Measurements from ENCODE around the gene ZNF366.

The ZNF366 gene

GRCh38 chr5:72477176-72477575 lies 30.0 kb downstream of the ZNF366 start:
- no peak for DNase-seq (ENCODE audit: low spot score in 2 of 2)
- H3K36me3 ChIP-seq (replicated peaks): no peaks in the 10 kb centered on the region
- H3K4me3 ChIP-seq: no peak overlapping the region
- no peaks in the 10 kb centered on the region for H3K9me3 ChIP-seq
- H3K4me1 ChIP-seq: peaks cover 23% of the 10 kb centered on the region
- H3K27me3 ChIP-seq (ENCODE audit: low read depth): no peaks in the 10 kb centered on the region
- in situ Hi-C loops (cut with MboI; ENCODE audit: low sequenced_read_pairs): no loop called here

GRCh38 chr5:72476721-72477120 lies 30.5 kb downstream of the ZNF366 start:
- H3K27me3 ChIP-seq (ENCODE audit: low read depth): no peaks in the 10 kb centered on the region
- H3K36me3 ChIP-seq (replicated peaks): no peaks in the 10 kb centered on the region
- H3K4me1 ChIP-seq: peaks cover 23% of the 10 kb centered on the region
- in situ Hi-C loops (cut with MboI; ENCODE audit: low sequenced_read_pairs): no loop called here
- DNase-seq (ENCODE audit: low spot score in 2 of 2): no peak
- no peaks in the 10 kb centered on the region for H3K9me3 ChIP-seq
- no peak overlapping the region for H3K4me3 ChIP-seq

DNA sequence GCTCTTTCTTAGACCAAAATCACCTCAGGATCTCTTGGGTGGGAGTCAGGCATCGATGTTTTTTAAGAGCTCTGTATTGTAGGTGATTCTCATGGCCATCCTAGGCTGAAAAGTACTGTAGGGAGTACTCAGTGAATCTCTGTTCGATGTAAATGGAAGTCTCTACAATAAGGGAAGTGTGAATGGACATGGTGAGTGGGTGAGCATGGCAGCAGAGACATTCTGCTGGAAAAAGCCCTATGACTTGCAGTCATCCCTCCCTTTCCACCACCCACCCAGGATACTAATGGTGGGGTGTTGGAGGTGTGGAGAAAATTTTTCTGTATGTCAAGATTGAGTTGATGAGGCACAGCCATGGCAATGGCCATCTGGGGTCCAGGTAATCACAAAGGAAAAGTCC lies 30.9 kb downstream of the ZNF366 start:
- in situ Hi-C loops (cut with MboI; ENCODE audit: low sequenced_read_pairs): no loop called here
- DNase-seq (ENCODE audit: low spot score in 2 of 2): no peak
- H3K27me3 ChIP-seq (ENCODE audit: low read depth): no peaks in the 10 kb centered on the region
- no peaks in the 10 kb centered on the region for H3K9me3 ChIP-seq
- no peaks in the 10 kb centered on the region for H3K36me3 ChIP-seq (replicated peaks)
- no peak overlapping the region for H3K4me3 ChIP-seq
- H3K4me1 ChIP-seq: peaks cover 23% of the 10 kb centered on the region

GRCh38 chr5:72474516-72474915 lies 32.7 kb downstream of the ZNF366 start:
- in situ Hi-C loops (cut with MboI; ENCODE audit: low sequenced_read_pairs): no loop called here
- H3K27me3 ChIP-seq (ENCODE audit: low read depth): no peaks in the 10 kb centered on the region
- no peak overlapping the region for H3K4me3 ChIP-seq
- H3K9me3 ChIP-seq: no peaks in the 10 kb centered on the region
- DNase-seq (ENCODE audit: low spot score in 2 of 2): peak; percentile 59 to 76
- no peaks in the 10 kb centered on the region for H3K36me3 ChIP-seq (replicated peaks)
- peaks cover 21% of the 10 kb centered on the region for H3K4me1 ChIP-seq

- in situ Hi-C loops (cut with MboI; ENCODE audit: low sequenced_read_pairs): no loop called here
- DNase-seq (ENCODE audit: low spot score in 2 of 2): peak; percentile 34 to 35
Observed at GRCh38 chr5:72474046-72474500, 33.1 kb downstream of the ZNF366 start.

GRCh38 chr5:72472666-72473422 lies 34.4 kb downstream of the ZNF366 start:
- Histone ChIP-seq H3K9me3 (no peaks in the 10 kb centered on the region), H3K4me1 (peaks cover 21% of the 10 kb centered on the region), H3K27me3 (ENCODE audit: low read depth) (no peaks in the 10 kb centered on the region), H3K36me3 (replicated peaks) (no peaks in the 10 kb centered on the region), H3K4me3 (no peak overlapping the region)
- DNase-seq (ENCODE audit: low spot score in 2 of 2): no peak
- in situ Hi-C loops (cut with MboI; ENCODE audit: low sequenced_read_pairs): no loop called here

More at GRCh38 chr5:72474046-72474500, 33.1 kb downstream of the ZNF366 start:
- no peaks in the 10 kb centered on the region for H3K36me3 ChIP-seq (replicated peaks)
- H3K27me3 ChIP-seq (ENCODE audit: low read depth): no peaks in the 10 kb centered on the region
- no peak overlapping the region for H3K4me3 ChIP-seq
- H3K9me3 ChIP-seq: no peaks in the 10 kb centered on the region
- H3K4me1 ChIP-seq: peaks cover 21% of the 10 kb centered on the region

GRCh38 chr5:72472031-72472430 lies 35.2 kb downstream of the ZNF366 start:
- H3K4me1 ChIP-seq: peaks cover 21% of the 10 kb centered on the region
- H3K4me3 ChIP-seq: no peak overlapping the region
- no peaks in the 10 kb centered on the region for H3K27me3 ChIP-seq (ENCODE audit: low read depth)
- in situ Hi-C loops (cut with MboI; ENCODE audit: low sequenced_read_pairs): no loop called here
- no peak for DNase-seq (ENCODE audit: low spot score in 2 of 2)
- no peaks in the 10 kb centered on the region for H3K36me3 ChIP-seq (replicated peaks)
- H3K9me3 ChIP-seq: no peaks in the 10 kb centered on the region

GRCh38 chr5:72470826-72471225 lies 36.4 kb downstream of the ZNF366 start:
- Histone ChIP-seq H3K27me3 (ENCODE audit: low read depth) (no peaks in the 10 kb centered on the region), H3K4me3 (no peak overlapping the region), H3K4me1 (peaks cover 21% of the 10 kb centered on the region), H3K36me3 (replicated peaks) (no peaks in the 10 kb centered on the region), H3K9me3 (no peaks in the 10 kb centered on the region)
- in situ Hi-C loops (cut with MboI; ENCODE audit: low sequenced_read_pairs): no loop called here
- DNase-seq (ENCODE audit: low spot score in 2 of 2): no peak

DNA sequence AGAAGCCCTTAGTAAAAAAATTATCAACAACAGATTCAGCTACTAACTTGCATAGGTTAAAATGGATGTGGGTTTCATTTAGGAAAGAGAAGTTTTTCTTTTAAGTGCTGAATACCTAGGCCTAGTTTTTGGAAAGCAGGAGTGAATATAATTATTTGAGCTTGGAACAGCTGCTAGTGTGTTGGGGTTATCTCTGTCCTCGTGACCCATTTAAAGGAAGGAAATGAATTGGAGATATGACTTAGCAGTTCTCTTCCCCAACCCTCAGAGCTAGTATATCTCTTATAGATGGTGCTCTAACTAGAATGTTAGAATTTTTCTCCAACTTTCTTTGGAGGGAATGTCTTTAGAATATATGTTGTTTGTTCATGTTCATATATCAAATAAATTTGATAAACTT lies 38.6 kb downstream of the ZNF366 start:
- in situ Hi-C loops (cut with MboI; ENCODE audit: low sequenced_read_pairs): no loop called here
- no peaks in the 10 kb centered on the region for H3K27me3 ChIP-seq (ENCODE audit: low read depth)

DNA sequence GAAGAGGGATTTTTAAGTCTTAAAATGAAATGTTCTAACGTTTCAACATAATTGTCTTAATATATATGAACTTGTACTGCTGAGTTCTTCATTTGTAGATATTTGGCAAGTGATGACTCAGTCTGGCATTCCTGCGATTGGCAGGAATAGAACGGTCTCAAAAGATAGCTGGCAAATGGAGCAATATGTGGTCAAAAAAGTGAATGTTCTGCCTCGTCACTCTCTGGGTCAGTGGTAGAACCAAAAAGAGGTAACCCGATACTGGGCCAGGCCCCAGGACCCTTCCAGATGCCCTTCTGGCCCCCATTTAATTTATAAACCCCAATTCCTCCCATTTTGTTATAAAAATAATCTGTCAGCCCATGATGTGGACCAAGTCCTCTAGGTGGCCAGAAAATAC lies 39.2 kb downstream of the ZNF366 start:
- Histone ChIP-seq H3K27me3 (ENCODE audit: low read depth) (no peaks in the 10 kb centered on the region), H3K4me3 (no peak overlapping the region), H3K36me3 (replicated peaks) (no peaks in the 10 kb centered on the region), H3K4me1 (no peaks in the 10 kb centered on the region; the same call in 1 of the 2 replicates), H3K9me3 (no peaks in the 10 kb centered on the region)
- in situ Hi-C loops (cut with MboI; ENCODE audit: low sequenced_read_pairs): no loop called here
- DNase-seq (ENCODE audit: low spot score in 2 of 2): no peak

More for the DNA sequence above, 38.6 kb downstream of the ZNF366 start:
- Histone ChIP-seq H3K9me3 (no peaks in the 10 kb centered on the region), H3K4me1 (peaks cover 1% of the 10 kb centered on the region), H3K4me3 (no peak overlapping the region), H3K36me3 (replicated peaks) (no peaks in the 10 kb centered on the region)
- no peak for DNase-seq (ENCODE audit: low spot score in 2 of 2)

DNA sequence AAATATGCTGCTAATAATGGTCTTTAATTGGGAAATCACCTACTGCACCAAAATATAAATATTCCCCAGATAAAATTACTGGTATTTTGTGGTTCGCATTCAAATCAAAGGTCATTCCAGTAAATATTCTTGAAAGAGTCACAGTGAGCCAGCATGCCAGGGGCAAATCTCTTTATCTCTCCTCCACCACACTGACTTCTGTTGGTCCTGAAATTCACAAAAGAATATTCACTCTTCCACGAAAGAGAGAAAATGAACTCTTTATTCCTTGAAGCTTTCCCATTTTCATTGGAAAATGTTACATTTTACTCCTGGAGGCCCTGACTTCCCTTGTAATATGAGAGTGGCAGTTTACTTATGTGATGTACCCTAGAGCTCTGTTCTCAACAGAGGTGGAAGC lies 39.7 kb downstream of the ZNF366 start:
- no peak overlapping the region for H3K4me3 ChIP-seq
- in situ Hi-C loops (cut with MboI; ENCODE audit: low sequenced_read_pairs): no loop called here
- no peaks in the 10 kb centered on the region for H3K36me3 ChIP-seq (replicated peaks)
- no peaks in the 10 kb centered on the region for H3K27me3 ChIP-seq (ENCODE audit: low read depth)
- no peak for DNase-seq (ENCODE audit: low spot score in 2 of 2)
- no peaks in the 10 kb centered on the region for H3K9me3 ChIP-seq
- H3K4me1 ChIP-seq: no peaks in the 10 kb centered on the region

DNA sequence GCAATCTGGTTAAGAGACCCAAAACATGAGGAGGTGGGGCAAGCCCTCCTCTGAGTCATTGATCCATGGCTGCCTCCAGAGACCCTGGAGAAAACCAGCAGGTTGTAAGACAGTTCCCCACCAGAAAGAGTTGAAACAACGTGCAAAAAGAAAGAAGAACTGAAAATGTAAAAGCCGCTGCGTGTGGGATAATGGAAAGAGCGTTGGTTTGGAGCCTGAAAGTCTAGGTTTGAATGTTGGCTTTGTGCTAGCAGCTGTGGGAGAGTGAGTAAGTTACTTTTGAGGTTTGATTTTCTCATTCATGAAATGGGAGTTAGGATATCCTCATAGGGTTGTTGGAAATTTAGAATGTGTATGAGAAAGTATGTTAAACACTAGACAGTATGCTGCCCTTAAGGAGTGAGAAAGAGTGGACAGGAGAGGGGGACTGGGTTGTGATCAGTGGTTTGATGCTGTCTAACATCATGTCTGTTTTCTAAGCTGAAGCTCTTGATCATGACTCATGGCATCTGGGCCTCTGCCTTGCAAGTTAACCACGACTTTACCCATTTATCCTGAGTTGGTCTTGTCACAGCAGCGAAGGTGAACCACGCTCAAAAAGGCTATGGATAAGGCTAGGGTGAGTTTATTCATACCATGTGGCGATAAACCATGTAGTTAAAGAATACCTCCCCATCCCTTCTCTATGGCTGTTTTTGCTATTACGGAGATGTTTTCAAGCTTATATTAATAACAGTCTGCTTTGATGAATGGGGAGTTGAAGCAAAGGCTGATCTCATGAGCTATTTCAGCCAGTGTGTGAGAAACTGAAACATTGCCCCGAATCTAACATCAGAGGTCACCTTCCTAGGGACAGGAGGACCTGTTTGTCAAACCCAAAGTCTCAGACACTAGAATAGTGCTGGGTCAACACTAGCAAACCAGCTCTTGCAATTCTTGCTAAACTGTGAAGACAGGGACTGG lies 41.3 kb downstream of the ZNF366 start:
- no peak overlapping the region for H3K4me3 ChIP-seq
- no peaks in the 10 kb centered on the region for H3K9me3 ChIP-seq
- no peaks in the 10 kb centered on the region for H3K4me1 ChIP-seq
- H3K27me3 ChIP-seq (ENCODE audit: low read depth): no peaks in the 10 kb centered on the region
- DNase-seq (ENCODE audit: low spot score in 2 of 2): no peak
- in situ Hi-C loops (cut with MboI; ENCODE audit: low sequenced_read_pairs): no loop called here
- H3K36me3 ChIP-seq (replicated peaks): no peaks in the 10 kb centered on the region

- Histone ChIP-seq H3K4me3 (no peak overlapping the region), H3K27me3 (ENCODE audit: low read depth) (no peaks in the 10 kb centered on the region), H3K4me1 (no peaks in the 10 kb centered on the region), H3K9me3 (no peaks in the 10 kb centered on the region), H3K36me3 (replicated peaks) (no peaks in the 10 kb centered on the region)
- DNase-seq (ENCODE audit: low spot score in 2 of 2): no peak
- in situ Hi-C loops (cut with MboI; ENCODE audit: low sequenced_read_pairs): no loop called here
Observed at GRCh38 chr5:72465066-72465465, 42.1 kb downstream of the ZNF366 start.

DNA sequence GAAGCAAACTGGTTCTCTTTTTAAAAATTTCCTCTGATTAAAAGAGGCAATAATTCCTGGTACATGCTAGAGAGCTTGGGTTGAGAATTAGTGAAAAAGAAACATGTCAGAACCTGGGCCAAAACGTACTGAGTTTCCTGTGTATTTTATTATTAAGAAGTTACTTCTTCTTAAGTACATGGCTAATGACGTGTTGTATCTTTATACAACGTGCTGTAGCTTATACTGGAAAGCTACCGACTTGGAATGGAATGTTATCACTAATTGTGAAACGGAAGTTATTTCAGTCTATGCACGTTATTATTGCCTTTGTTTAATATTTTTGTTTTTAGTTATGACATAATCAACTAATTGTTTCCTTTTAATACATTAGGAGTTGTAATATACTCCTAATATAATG lies 43.1 kb downstream of the ZNF366 start:
- Histone ChIP-seq H3K27me3 (ENCODE audit: low read depth) (no peaks in the 10 kb centered on the region), H3K4me3 (no peak overlapping the region), H3K9me3 (no peaks in the 10 kb centered on the region), H3K4me1 (no peaks in the 10 kb centered on the region), H3K36me3 (replicated peaks) (no peaks in the 10 kb centered on the region)
- DNase-seq (ENCODE audit: low spot score in 2 of 2): no peak
- in situ Hi-C loops (cut with MboI; ENCODE audit: low sequenced_read_pairs): no loop called here
